Stimulated activated CD8-positive, alpha-beta memory T cell treated with anti-CD3 and anti-CD28 coated beads, Interleukin-15, amount 100 ng/mL, for 24 hours (primary cell): ENCODE data around the gene CA11.
"Not testable (repeated sequence)": the region's sequence is repeated elsewhere in the genome, so short reads cannot be mapped to it uniquely, and the experiment has no call there.

Experiments used
- DNase-seq: peaks from one replicate; pipeline ENCODE4 v3.0.0-alpha.2; 2020; ENCODE audit warnings: low read depth

The CA11 gene

GRCh38 chr19:48641850-48642249 lies 4.1 kb downstream of the CA11 start:
- DNase-seq = no peak

GRCh38 chr19:48639483-48640375 lies 6.3 kb downstream of the CA11 start:
- no peak for DNase-seq

GRCh38 chr19:48638831-48639381 lies 7.1 kb downstream of the CA11 start:
- no peak for DNase-seq

- DNase-seq = no peak
Measured at GRCh38 chr19:48637948-48638830, 7.8 kb downstream of the CA11 start.

- peak; percentile 91 for DNase-seq
Measured at GRCh38 chr19:48637449-48637947, 8.5 kb downstream of the CA11 start.

- no peak for DNase-seq
Measured at GRCh38 chr19:48636859-48637448, 9.0 kb downstream of the CA11 start, which contains the start of gene DBP. DBP (minus strand) TSS chr19:48637379; CDS start chr19:48636994, 385 bp downstream.

- DNase-seq = no peak
Measured at GRCh38 chr19:48635966-48636858, 9.8 kb downstream of the CA11 start.

- DNase-seq = peak; percentile 68
Measured at GRCh38 chr19:48635263-48635965, 10.6 kb downstream of the CA11 start.

- DNase-seq = peak; percentile 86
Measured at GRCh38 chr19:48634424-48635262, 11.3 kb downstream of the CA11 start.

GRCh38 chr19:48634036-48634342 lies 12.0 kb downstream of the CA11 start:
- no peak for DNase-seq

GRCh38 chr19:48633148-48634035 lies 12.6 kb downstream of the CA11 start:
- no peak for DNase-seq

GRCh38 chr19:48632692-48633147 lies 13.3 kb downstream of the CA11 start:
- DNase-seq = no peak

GRCh38 chr19:48632286-48632685 lies 13.7 kb downstream of the CA11 start:
- DNase-seq = not testable (repeated sequence)

GRCh38 chr19:48631225-48631624 lies 14.8 kb downstream of the CA11 start:
- DNase-seq = no peak

GRCh38 chr19:48630296-48631063 lies 15.5 kb downstream of the CA11 start:
- no peak for DNase-seq

- DNase-seq = no peak
Measured at GRCh38 chr19:48629599-48630295, 16.2 kb downstream of the CA11 start.

- no peak for DNase-seq
Measured at GRCh38 chr19:48629297-48629598, 16.7 kb downstream of the CA11 start.
